Measurements from ENCODE around the gene TRIOBP.

- TF ChIP-seq ZNF776 (tag by site-specific recombination; IDR thresholded peaks at IDR 0.05; ENCODE audit: borderline replicate concordance) = no peak
- no peak for TF ChIP-seq CTCF (tag by site-specific recombination; IDR thresholded peaks at IDR 0.05)
- TF ChIP-seq ZNF623 (tag by site-specific recombination; IDR thresholded peaks at IDR 0.05) = no peak
- TF ChIP-seq ZNF513 (tag by site-specific recombination; IDR thresholded peaks at IDR 0.05) = no peak
- no peak for TF ChIP-seq ZNF433 (tag by site-specific recombination; IDR thresholded peaks at IDR 0.05; ENCODE audit: low read depth)
Observed at GRCh38 chr22:37801946-37802309, 105.1 kb downstream of the TRIOBP start.

Measured in HEK293 (cell line).